T-cell (primary cell): ENCODE results near the gene ANGEL2. TPM values are rescaled to one million over a fixed set of nuclear protein-coding genes. Genes with fewer than 3 reads are reported as not detected.

ENCODE experiments used
- ATAC-seq, 4 experiments: fragments of 200-7000 bp in 3 of 4; fragments of 150-1000 bp in 1 of 4; cut with Tn5 transposase; replicated peaks in 1 of 4; 1 replicate in 3 of 4; 2 replicates in 1 of 4; pipeline ENCODE4 v1.10.0; 2021; ENCODE audit warnings: moderate library complexity in 3 of 4, mild to moderate bottlenecking in 2 of 4, moderate number of reproducible peaks in 1 of 4
- CTCF ChIA-PET, 2 donors: fragments of 300-600 bp; sonication (Branson Sonifier 250); formaldehyde crosslinking; loops; one replicate each; lab custom pipeline; 2022; ENCODE audit warnings: antibody characterized with exemption in 2 of 2; lab: Charles Lee
- POLR2A ChIA-PET, 2 donors: fragments of 300-600 bp; sonication (Branson Sonifier 250); formaldehyde crosslinking; loops; one replicate each; lab custom pipeline; 2022; ENCODE audit warnings: antibody characterized with exemption in 2 of 2; lab: Charles Lee
- DNase-seq, 35 experiments: peaks; one replicate each; pipeline versions ENCODE4 v3.0.0 to v3.0.0-alpha.2; 2013 to 2023
- H3K27ac ChIP-seq: one replicate; pipeline ENCODE4 v1.5.1; 2013; ENCODE audit warnings: low read length
- H3K27me3 ChIP-seq, 2 experiments: replicated peaks in 1 of 2; 1 replicate in 1 of 2; 2 replicates in 1 of 2; pipeline versions ENCODE4 v1.6.1 to v1.7.0; 2013; ENCODE audit warnings: low read length in 1 of 2, mixed read lengths in 1 of 2; ENCODE audit not compliant: control insufficient read depth in 2 of 2, insufficient read depth in 2 of 2; ENCODE audit errors: extremely low read depth in 1 of 2
- H3K36me3 ChIP-seq, 2 donors: 1 replicate in 1 of 2; 2 replicates in 1 of 2; pipeline versions ENCODE4 v1.6.1 to v1.7.0; 2013; ENCODE audit warnings: low read length in 1 of 2; ENCODE audit not compliant: control insufficient read depth in 2 of 2, insufficient read depth in 1 of 2; ENCODE audit errors: extremely low read depth in 1 of 2
- H3K4me1 ChIP-seq, 2 experiments: 1 replicate in 1 of 2; 2 replicates in 1 of 2; pipeline versions ENCODE4 v1.6.1 to v1.7.0; 2013; ENCODE audit warnings: low read length in 2 of 2, mixed read lengths in 1 of 2; ENCODE audit not compliant: insufficient read depth in 2 of 2, control insufficient read depth in 1 of 2; ENCODE audit errors: extremely low read depth in 1 of 2
- H3K4me3 ChIP-seq, 2 donors: 1 replicate in 1 of 2; 2 replicates in 1 of 2; pipeline versions ENCODE4 v1.5.1 to v1.7.0; 2013; ENCODE audit warnings: mild to moderate bottlenecking in 2 of 2, low read length in 1 of 2, moderate library complexity in 1 of 2; ENCODE audit not compliant: control insufficient read depth in 1 of 2; ENCODE audit errors: extremely low read depth in 1 of 2
- H3K9me3 ChIP-seq: 2 replicates; pipeline ENCODE4 v1.7.0; 2013
- H3K27ac Mint-ChIP-seq, 2 donors: one replicate each; pipeline ENCODE4 v1.8.0; 2020 to 2021; ENCODE audit warnings: mild to moderate bottlenecking in 2 of 2, mixed read lengths in 2 of 2
- H3K27me3 Mint-ChIP-seq, 2 donors: one replicate each; pipeline ENCODE4 v1.8.0; 2021 to 2022; ENCODE audit warnings: mixed read lengths in 2 of 2
- H3K36me3 Mint-ChIP-seq: one replicate; pipeline ENCODE4 v1.8.0; 2021; ENCODE audit warnings: mixed read lengths
- H3K4me1 Mint-ChIP-seq, 3 donors: one replicate each; pipeline ENCODE4 v1.8.0; 2020 to 2022; ENCODE audit warnings: mixed read lengths in 3 of 3, mild to moderate bottlenecking in 1 of 3
- H3K4me3 Mint-ChIP-seq, 3 donors: one replicate each; pipeline ENCODE4 v1.8.0; 2020 to 2022; ENCODE audit warnings: mild to moderate bottlenecking in 3 of 3, mixed read lengths in 3 of 3, moderate library complexity in 3 of 3
- H3K9me3 Mint-ChIP-seq, 3 donors: one replicate each; pipeline ENCODE4 v1.8.0; 2020 to 2022; ENCODE audit warnings: mixed read lengths in 3 of 3
- WGBS: methylation state at CpG from one replicate; pipeline ENCODE4 v1.1.5; 2013; ENCODE audit warnings: missing lambda C conversion rate; ENCODE audit not compliant: insufficient coverage; 5-methylcytosine and 5-hydroxymethylcytosine counted together
- total RNA-seq, 35 experiments: library from RNA in 6 of 35; stranded (reverse) in 6 of 35; fragments of 120-200 nt in 1 of 35; gene quantifications; one replicate each; pipeline versions ENCODE4 v1.2.1 to v1.2.4 and lab custom pipeline; 2013 to 2026

Gene ANGEL2
- total RNA-seq, 5 donors from 2014 or later (not counting 1 experiment from before 2014, with no cell fraction given), result 58.2 to 73.8 (median 67.1) TPM

GRCh38 chr1:212980123-212980785 is 35.4 kb downstream of the ANGEL2 start:
- Histone ChIP-seq H3K27ac (no peak overlapping the region), H3K27me3 (peaks cover 0 to 22% of the 10 kb centered on the region in 2 experiments), H3K4me3 (no peak overlapping the region), H3K4me1 (peaks cover 0 to 23% of the 10 kb centered on the region in 2 experiments), H3K9me3 (no peaks in the 10 kb centered on the region), H3K36me3 (no peaks in the 10 kb centered on the region)
- H3K9me3 Mint-ChIP-seq, result no peaks in the 10 kb centered on the region
- DNase-seq (no peak), ATAC-seq (no peak)
- 91% methylated on average over 3 of the region's 7 CpGs for WGBS
- POLR2A ChIA-PET, result interaction anchor here in 1 of 2 donors (0.6 kb wide), 2 partner anchors 10 to 88 kb away, joined by 4 to 5 read pairs; no protein-coding TSS in a partner anchor
- H3K4me3 Mint-ChIP-seq, result no peak overlapping the region
- no peaks in the 10 kb centered on the region for H3K36me3 Mint-ChIP-seq
- no peak overlapping the region for H3K27ac Mint-ChIP-seq
- CTCF ChIA-PET, result no interaction called here
- peaks cover 3% of the 10 kb centered on the region in 2 donors for H3K27me3 Mint-ChIP-seq
- peaks cover 0 to 19% (median 7%) of the 10 kb centered on the region in 3 donors for H3K4me1 Mint-ChIP-seq

- Mint-ChIP-seq H3K9me3 (no peaks in the 10 kb centered on the region), H3K4me3 (no peak overlapping the region)
- H3K27me3 ChIP-seq, result peaks cover 0 to 22% of the 10 kb centered on the region in 2 experiments
These were observed 36.1 kb downstream of the ANGEL2 start for GRCh38 chr1:212979340-212980122.

GRCh38 chr1:212977781-212978645 is 37.7 kb downstream of the ANGEL2 start:
- H3K9me3 ChIP-seq, result no peaks in the 10 kb centered on the region
- no peak overlapping the region for H3K27ac ChIP-seq
- peaks cover 3 to 7% of the 10 kb centered on the region in 2 donors for H3K27me3 Mint-ChIP-seq
- POLR2A ChIA-PET, result interaction anchor here in 1 of 2 donors (0.6 kb wide), 1 partner anchor 322 kb away, joined by 3 read pairs; no protein-coding TSS in a partner anchor
- CTCF ChIA-PET, result interaction anchor here in 1 of 2 donors (0.5 kb wide), 1 partner anchor 172 kb away, joined by 7 read pairs; no protein-coding TSS in a partner anchor
- H3K4me1 Mint-ChIP-seq, result peaks cover 0 to 19% (median 7%) of the 10 kb centered on the region in 3 donors
- DNase-seq, result no peak
- no peak overlapping the region for H3K27ac Mint-ChIP-seq
- H3K27me3 ChIP-seq, result peaks cover 0 to 30% of the 10 kb centered on the region in 2 experiments
- H3K36me3 Mint-ChIP-seq, result no peaks in the 10 kb centered on the region
- no peaks in the 10 kb centered on the region for H3K9me3 Mint-ChIP-seq
- no peak for ATAC-seq
- H3K4me3 Mint-ChIP-seq, result no peak overlapping the region
- H3K4me3 ChIP-seq, result no peak overlapping the region
- peaks cover 0 to 23% of the 10 kb centered on the region in 2 experiments for H3K4me1 ChIP-seq
- no peaks in the 10 kb centered on the region for H3K36me3 ChIP-seq
- 57% methylated on average over 8 of the region's 16 CpGs for WGBS

More at GRCh38 chr1:212979340-212980122, 36.1 kb downstream of the ANGEL2 start:
- peaks cover 0 to 19% (median 7%) of the 10 kb centered on the region in 3 donors for H3K4me1 Mint-ChIP-seq
- ATAC-seq (no peak), DNase-seq (peak in 2 of 35 experiments; percentile 1 to 14)
- Histone ChIP-seq H3K4me1 (peaks cover 0 to 23% of the 10 kb centered on the region in 2 experiments), H3K4me3 (no peak overlapping the region), H3K27ac (no peak overlapping the region), H3K36me3 (no peaks in the 10 kb centered on the region), H3K9me3 (no peaks in the 10 kb centered on the region)
- H3K36me3 Mint-ChIP-seq, result no peaks in the 10 kb centered on the region
- no peak overlapping the region for H3K27ac Mint-ChIP-seq
- WGBS, result no CpG with 5 or more reads among the region's 14 CpGs
- CTCF ChIA-PET, result no interaction called here
- peaks cover 3% of the 10 kb centered on the region in 2 donors for H3K27me3 Mint-ChIP-seq
- POLR2A ChIA-PET, result interaction anchor here in 1 of 2 donors (0.5 to 0.6 kb wide), 2 partner anchors 11 to 938 kb away, joined by 3 to 4 read pairs; no protein-coding TSS in a partner anchor

GRCh38 chr1:212976586-212976985 is 39.1 kb downstream of the ANGEL2 start:
- no peak for DNase-seq
- H3K4me1 Mint-ChIP-seq, result peaks cover 0 to 16% (median 2%) of the 10 kb centered on the region in 3 donors

GRCh38 chr1:212975111-212975918 is 40.4 kb downstream of the ANGEL2 start:
- POLR2A ChIA-PET, result no interaction called here
- WGBS, result 86% methylated on average over 9 of the region's 10 CpGs
- ATAC-seq (no peak), DNase-seq (no peak)
- CTCF ChIA-PET, result no interaction called here
- Mint-ChIP-seq H3K4me1 (peaks cover 0 to 11% (median 0%) of the 10 kb centered on the region in 3 donors), H3K27me3 (peaks cover 3 to 7% of the 10 kb centered on the region in 2 donors), H3K9me3 (no peaks in the 10 kb centered on the region), H3K36me3 (no peaks in the 10 kb centered on the region), H3K4me3 (no peak overlapping the region), H3K27ac (no peak overlapping the region)
- H3K4me3 ChIP-seq, result no peak overlapping the region
- H3K27me3 ChIP-seq, result peaks cover 0 to 30% of the 10 kb centered on the region in 2 experiments
- no peak overlapping the region for H3K27ac ChIP-seq
- no peaks in the 10 kb centered on the region for H3K9me3 ChIP-seq
- no peaks in the 10 kb centered on the region for H3K36me3 ChIP-seq
- H3K4me1 ChIP-seq, result peaks cover 0 to 16% of the 10 kb centered on the region in 2 experiments

More at GRCh38 chr1:212976586-212976985, 39.1 kb downstream of the ANGEL2 start:
- ATAC-seq, result no peak
- Mint-ChIP-seq H3K27ac (no peak overlapping the region), H3K27me3 (peaks cover 3 to 7% of the 10 kb centered on the region in 2 donors), H3K9me3 (no peaks in the 10 kb centered on the region), H3K36me3 (no peaks in the 10 kb centered on the region), H3K4me3 (no peak overlapping the region)
- Histone ChIP-seq H3K36me3 (no peaks in the 10 kb centered on the region), H3K9me3 (no peaks in the 10 kb centered on the region), H3K4me1 (peaks cover 0 to 23% of the 10 kb centered on the region in 2 experiments), H3K27ac (no peak overlapping the region), H3K4me3 (no peak overlapping the region), H3K27me3 (peaks cover 0 to 30% of the 10 kb centered on the region in 2 experiments)
- CTCF ChIA-PET, result interaction anchor here in 1 of 2 donors (0.6 kb wide), 1 partner anchor 47 kb away, joined by 6 read pairs; no protein-coding TSS in a partner anchor
- POLR2A ChIA-PET, result no interaction called here
- WGBS, result 90% methylated on average over 2 of the region's 9 CpGs
